HEK293 (cell line): Measurements from ENCODE around the gene ZNF425.

ENCODE experiments used
- CTCF ChIA-PET: fragments of 350-600 bp; formaldehyde crosslinking; extraction: SDS; loops from one replicate; lab custom pipeline; 2021; ENCODE audit warnings: antibody characterized with exemption; lab: Yijun Ruan, JAX
- POLR2A ChIA-PET: fragments of 300-600 bp; formaldehyde crosslinking; extraction: SDS; loops from one replicate; lab custom pipeline; 2020; ENCODE audit warnings: antibody characterized with exemption, inconsistent platforms; lab: Yijun Ruan, JAX
- H3K27ac ChIP-seq: fragments of 200-500 bp; sonication (Bioruptor generic); 2 replicates; pipeline ENCODE4 v1.5.1; 2014; ENCODE audit warnings: low read depth, low read length, control low read depth, inconsistent platforms; ENCODE audit errors: extremely low read depth
- H3K36me3 ChIP-seq, 2 experiments: fragments of 200-500 bp in 1 of 2; sonication (Bioruptor generic) in 1 of 2; 1 replicate in 1 of 2; 2 replicates in 1 of 2; pipeline ENCODE4 v1.5.1; 2014 to 2017; ENCODE audit warnings: inconsistent platforms in 2 of 2, low read length in 2 of 2; ENCODE audit not compliant: control insufficient read depth in 2 of 2, insufficient read depth in 1 of 2
- H3K4me1 ChIP-seq: fragments of 200-500 bp; sonication (Bioruptor generic); 2 replicates; pipeline ENCODE4 v1.5.1; 2014; ENCODE audit warnings: mild to moderate bottlenecking, low read length, inconsistent platforms; ENCODE audit not compliant: control insufficient read depth, insufficient read depth
- H3K4me3 ChIP-seq: 2 replicates; pipeline ENCODE4 v1.5.1; 2011; ENCODE audit warnings: low read depth, mild to moderate bottlenecking, control low read depth, low read length, moderate library complexity
- H3K9me3 ChIP-seq: fragments of 200-500 bp; sonication (Bioruptor generic); 2 replicates; pipeline ENCODE4 v1.5.1; 2014; ENCODE audit warnings: low read depth, low read length, inconsistent platforms; ENCODE audit not compliant: control insufficient read depth, insufficient read depth
- HOXD13 ChIP-seq: sonication (generic); formaldehyde crosslinking; IDR thresholded peaks from 2 replicates; pipeline ENCODE4 v1.8.0; 2022; ENCODE audit warnings: missing genetic modification reagents, borderline replicate concordance
- IKZF3 ChIP-seq: fragments of 450-650 bp; IDR thresholded peaks from 2 replicates; pipeline ENCODE4 v1.5.0; 2018; ENCODE audit warnings: missing biosample characterization, mild to moderate bottlenecking, missing genetic modification characterization, moderate library complexity
- KLF1 ChIP-seq: fragments of 450-650 bp; formaldehyde crosslinking; IDR thresholded peaks from 2 replicates; pipeline ENCODE4 v1.5.1; 2016; ENCODE audit warnings: missing biosample characterization, missing genetic modification characterization
- KLF8 ChIP-seq: fragments of 450-650 bp; formaldehyde crosslinking; IDR thresholded peaks from 2 replicates; pipeline ENCODE4 v1.5.1; 2016; ENCODE audit warnings: missing biosample characterization, missing genetic modification characterization
- SCRT2 ChIP-seq: fragments of 450-650 bp; formaldehyde crosslinking; IDR thresholded peaks from 2 replicates; pipeline ENCODE4 v1.5.1; 2016; ENCODE audit warnings: missing biosample characterization, missing genetic modification characterization
- YY2 ChIP-seq: fragments of 450-650 bp; formaldehyde crosslinking; IDR thresholded peaks from 2 replicates; pipeline ENCODE4 v1.5.1; 2016; ENCODE audit warnings: missing biosample characterization, missing genetic modification characterization
- ZBTB17 ChIP-seq: fragments of 450-650 bp; formaldehyde crosslinking; IDR thresholded peaks from 2 replicates; pipeline ENCODE4 v1.5.1; 2016; ENCODE audit warnings: missing biosample characterization, missing genetic modification characterization
- ZBTB48 ChIP-seq: fragments of 450-650 bp; formaldehyde crosslinking; IDR thresholded peaks from 2 replicates; pipeline ENCODE4 v1.5.1; 2016; ENCODE audit warnings: missing biosample characterization, missing genetic modification characterization
- ZEB2 ChIP-seq: fragments of 450-650 bp; formaldehyde crosslinking; IDR thresholded peaks from 2 replicates; pipeline ENCODE4 v1.5.1; 2016; ENCODE audit warnings: missing biosample characterization, missing genetic modification characterization
- ZFP37 ChIP-seq: fragments of 450-650 bp; formaldehyde crosslinking; IDR thresholded peaks from 2 replicates; pipeline ENCODE4 v1.5.1; 2016; ENCODE audit warnings: missing biosample characterization, missing genetic modification characterization
- ZNF140 ChIP-seq: fragments of 450-650 bp; formaldehyde crosslinking; IDR thresholded peaks from 2 replicates; pipeline ENCODE4 v1.5.1; 2016; ENCODE audit warnings: missing biosample characterization, missing genetic modification characterization
- ZNF16 ChIP-seq: fragments of 450-650 bp; formaldehyde crosslinking; IDR thresholded peaks from 2 replicates; pipeline ENCODE4 v1.5.1; 2016; ENCODE audit warnings: low read depth, missing biosample characterization, missing genetic modification characterization
- ZNF366 ChIP-seq: fragments of 450-650 bp; formaldehyde crosslinking; conservative IDR thresholded peaks from 2 replicates; pipeline ENCODE4 v1.5.1; 2016; ENCODE audit warnings: missing biosample characterization, missing genetic modification characterization
- ZNF555 ChIP-seq: fragments of 450-650 bp; formaldehyde crosslinking; conservative IDR thresholded peaks from 2 replicates; pipeline ENCODE4 v1.5.1; 2017; ENCODE audit warnings: missing biosample characterization, mild to moderate bottlenecking, missing genetic modification characterization, inconsistent platforms
- ZNF560 ChIP-seq: fragments of 450-650 bp; formaldehyde crosslinking; IDR thresholded peaks from 2 replicates; pipeline ENCODE4 v1.5.1; 2017; ENCODE audit warnings: missing biosample characterization, missing genetic modification characterization, borderline replicate concordance
- ZNF561 ChIP-seq: fragments of 450-650 bp; IDR thresholded peaks from 2 replicates; pipeline ENCODE4 v1.5.1; 2018; ENCODE audit warnings: missing biosample characterization, missing genetic modification characterization, borderline replicate concordance
- ZNF660 ChIP-seq: fragments of 450-650 bp; IDR thresholded peaks from 2 replicates; pipeline ENCODE4 v1.5.1; 2018; ENCODE audit warnings: missing biosample characterization, mild to moderate bottlenecking, missing genetic modification characterization
- ZNF76 ChIP-seq: fragments of 450-650 bp; formaldehyde crosslinking; IDR thresholded peaks from 2 replicates; pipeline ENCODE4; 2016; ENCODE audit warnings: low read depth, missing biosample characterization, missing genetic modification characterization, borderline replicate concordance
- TF ChIP-seq, protein P1 (sequence below): fragments of 450-650 bp; formaldehyde crosslinking; IDR thresholded peaks from 2 replicates; pipeline ENCODE4 v1.5.1; 2016; ENCODE audit warnings: missing biosample characterization, missing genetic modification characterization
- TF ChIP-seq, protein P2 (sequence below): fragments of 450-650 bp; formaldehyde crosslinking; IDR thresholded peaks from 2 replicates; pipeline ENCODE4 v1.5.1; 2016; ENCODE audit warnings: missing biosample characterization, missing genetic modification characterization
- TF ChIP-seq, protein P3 (sequence below): fragments of 450-650 bp; formaldehyde crosslinking; optimal IDR thresholded peaks from 2 replicates; pipeline ENCODE3; 2016; ENCODE audit warnings: missing biosample characterization, mild to moderate bottlenecking, missing genetic modification characterization
- TF ChIP-seq, protein P4 (sequence below): fragments of 450-650 bp; formaldehyde crosslinking; IDR thresholded peaks from 2 replicates; pipeline ENCODE4; 2016; ENCODE audit warnings: missing biosample characterization, missing genetic modification characterization
- TF ChIP-seq, protein P5 (sequence below): fragments of 450-650 bp; formaldehyde crosslinking; IDR thresholded peaks from 2 replicates; pipeline ENCODE4 v1.5.1; 2016; ENCODE audit warnings: missing biosample characterization, missing genetic modification characterization, borderline replicate concordance
- TF ChIP-seq, protein P6 (sequence below): fragments of 450-650 bp; IDR thresholded peaks from 2 replicates; pipeline ENCODE4 v1.5.1; 2018; ENCODE audit warnings: missing biosample characterization, mild to moderate bottlenecking, missing genetic modification characterization

ZNF425 gene

DNA sequence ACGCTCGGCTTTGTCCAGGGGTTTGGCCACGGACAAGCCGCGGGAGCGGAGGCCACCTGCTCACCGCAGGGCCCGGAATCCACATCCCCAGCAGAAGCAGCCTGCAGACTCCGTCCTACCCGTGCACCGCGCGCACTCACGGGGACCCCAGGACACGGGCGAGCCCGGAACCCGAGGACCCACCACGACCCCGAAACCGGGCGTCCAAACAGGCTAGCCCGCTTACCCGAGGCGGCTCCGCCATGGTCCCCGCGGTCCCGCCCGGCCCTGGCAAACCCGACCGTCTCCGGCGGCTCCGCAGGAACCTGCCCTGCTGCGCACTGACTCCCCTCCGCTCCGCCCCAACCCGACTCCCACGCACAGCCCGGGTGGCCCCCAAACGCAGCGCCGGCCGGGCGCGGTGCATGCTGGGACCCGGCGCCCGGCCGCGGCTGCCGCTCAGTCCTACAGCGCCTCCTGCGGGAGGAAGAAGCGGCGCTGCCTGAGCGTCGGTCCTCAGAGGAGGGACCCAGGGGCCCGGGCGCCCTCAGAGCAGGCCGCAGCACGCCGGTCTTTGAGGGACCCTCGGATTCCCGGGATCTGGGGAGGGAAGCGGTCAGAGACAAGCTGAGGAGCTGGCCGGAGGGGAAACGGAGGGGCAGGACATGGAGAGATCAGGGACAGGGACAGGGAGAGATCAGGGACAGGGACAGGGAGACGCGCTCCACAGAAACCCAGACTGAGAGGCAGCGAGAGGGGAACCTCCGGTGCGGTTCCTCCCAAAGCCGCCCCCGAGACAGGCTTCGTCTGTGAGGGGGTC, 35.5 kb downstream of the ZNF425 start, which contains the start of gene ZNF786:
TSS of gene ZNF786 (minus strand) at position 322 of the 799 bp plus-strand sequence. CDS start at position 244, 78 bp downstream.
- H3K4me3 ChIP-seq: peak within 1 kb of the TSS; percentile 90
- no peaks in the 10 kb centered on the region for H3K4me1 ChIP-seq
- ChIA-PET CTCF (interaction anchor here (0.5 to 1.0 kb wide), 9 partner anchors 9 to 471 kb away, joined by 3 to 4 read pairs (median 3); no protein-coding TSS in a partner anchor), POLR2A (no interaction called here)
- H3K9me3 ChIP-seq: no peaks in the 10 kb centered on the region
- peaks cover 0 to 7% of the 10 kb centered on the region in 2 experiments; a peak in 2 of 3 replicates for H3K36me3 ChIP-seq
- peak within 1 kb of the TSS; percentile 73 for H3K27ac ChIP-seq
- TF ChIP-seq ZNF16 (tag by site-specific recombination) (no peak), ZNF555 (tag by site-specific recombination) (no peak), ZBTB17 (0 out of 2 replicates have a peak, but pooled peaks have one; percentile 50), ZBTB48 (tag by site-specific recombination) (peak; percentile 91), IKZF3 (peak; percentile 14; the same call in 1 of the 2 replicates), ZNF140 (tag by site-specific recombination) (peak; percentile 52; the same call in 1 of the 2 replicates), ZEB2 (tag by site-specific recombination) (peak; percentile 85), ZNF561 (tag by site-specific recombination) (peak; percentile 81), YY2 (tag by site-specific recombination) (0 out of 2 replicates have a peak, but pooled peaks have one; percentile 47), KLF1 (tag by site-specific recombination) (peak; percentile 52; the same call in 1 of the 2 replicates), ZNF660 (peak; percentile 76), HOXD13 (no peak), KLF8 (tag by site-specific recombination) (peak; percentile 6; the same call in 1 of the 2 replicates), ZFP37 (tag by site-specific recombination) (peak; percentile 75), ZNF560 (tag by site-specific recombination) (no peak), ZNF76 (peak; percentile 94), SCRT2 (tag by site-specific recombination) (peak; percentile 65; the same call in 1 of the 2 replicates), ZNF366 (tag by site-specific recombination) (no peak)
- TF ChIP-seq, protein P1, sequence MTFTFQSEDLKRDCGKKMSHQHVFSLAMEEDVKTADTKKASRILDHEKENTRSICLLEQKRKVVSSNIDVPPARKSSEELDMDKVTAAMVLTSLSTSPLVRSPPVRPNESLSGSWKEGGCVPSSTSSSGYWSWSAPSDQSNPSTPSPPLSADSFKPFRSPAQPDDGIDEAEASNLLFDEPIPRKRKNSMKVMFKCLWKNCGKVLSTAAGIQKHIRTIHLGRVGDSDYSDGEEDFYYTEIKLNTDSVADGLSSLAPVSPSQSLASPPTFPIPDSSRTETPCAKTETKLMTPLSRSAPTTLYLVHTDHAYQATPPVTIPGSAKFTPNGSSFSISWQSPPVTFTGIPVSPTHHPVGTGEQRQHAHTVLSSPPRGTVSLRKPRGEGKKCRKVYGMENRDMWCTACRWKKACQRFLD (tag by site-specific recombination): 0 out of 2 replicates have a peak, but pooled peaks have one; percentile 66
- TF ChIP-seq, protein P2, sequence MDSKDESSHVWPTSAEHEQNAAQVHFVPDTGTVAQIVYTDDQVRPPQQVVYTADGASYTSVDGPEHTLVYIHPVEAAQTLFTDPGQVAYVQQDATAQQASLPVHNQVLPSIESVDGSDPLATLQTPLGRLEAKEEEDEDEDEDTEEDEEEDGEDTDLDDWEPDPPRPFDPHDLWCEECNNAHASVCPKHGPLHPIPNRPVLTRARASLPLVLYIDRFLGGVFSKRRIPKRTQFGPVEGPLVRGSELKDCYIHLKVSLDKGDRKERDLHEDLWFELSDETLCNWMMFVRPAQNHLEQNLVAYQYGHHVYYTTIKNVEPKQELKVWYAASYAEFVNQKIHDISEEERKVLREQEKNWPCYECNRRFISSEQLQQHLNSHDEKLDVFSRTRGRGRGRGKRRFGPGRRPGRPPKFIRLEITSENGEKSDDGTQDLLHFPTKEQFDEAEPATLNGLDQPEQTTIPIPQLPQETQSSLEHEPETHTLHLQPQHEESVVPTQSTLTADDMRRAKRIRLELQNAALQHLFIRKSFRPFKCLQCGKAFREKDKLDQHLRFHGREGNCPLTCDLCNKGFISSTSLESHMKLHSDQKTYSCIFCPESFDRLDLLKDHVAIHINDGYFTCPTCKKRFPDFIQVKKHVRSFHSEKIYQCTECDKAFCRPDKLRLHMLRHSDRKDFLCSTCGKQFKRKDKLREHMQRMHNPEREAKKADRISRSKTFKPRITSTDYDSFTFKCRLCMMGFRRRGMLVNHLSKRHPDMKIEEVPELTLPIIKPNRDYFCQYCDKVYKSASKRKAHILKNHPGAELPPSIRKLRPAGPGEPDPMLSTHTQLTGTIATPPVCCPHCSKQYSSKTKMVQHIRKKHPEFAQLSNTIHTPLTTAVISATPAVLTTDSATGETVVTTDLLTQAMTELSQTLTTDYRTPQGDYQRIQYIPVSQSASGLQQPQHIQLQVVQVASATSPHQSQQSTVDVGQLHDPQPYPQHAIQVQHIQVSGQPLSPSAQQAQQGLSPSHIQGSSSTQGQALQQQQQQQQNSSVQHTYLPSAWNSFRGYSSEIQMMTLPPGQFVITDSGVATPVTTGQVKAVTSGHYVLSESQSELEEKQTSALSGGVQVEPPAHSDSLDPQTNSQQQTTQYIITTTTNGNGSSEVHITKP (tag by site-specific recombination): peak; percentile 18
- TF ChIP-seq, protein P3, sequence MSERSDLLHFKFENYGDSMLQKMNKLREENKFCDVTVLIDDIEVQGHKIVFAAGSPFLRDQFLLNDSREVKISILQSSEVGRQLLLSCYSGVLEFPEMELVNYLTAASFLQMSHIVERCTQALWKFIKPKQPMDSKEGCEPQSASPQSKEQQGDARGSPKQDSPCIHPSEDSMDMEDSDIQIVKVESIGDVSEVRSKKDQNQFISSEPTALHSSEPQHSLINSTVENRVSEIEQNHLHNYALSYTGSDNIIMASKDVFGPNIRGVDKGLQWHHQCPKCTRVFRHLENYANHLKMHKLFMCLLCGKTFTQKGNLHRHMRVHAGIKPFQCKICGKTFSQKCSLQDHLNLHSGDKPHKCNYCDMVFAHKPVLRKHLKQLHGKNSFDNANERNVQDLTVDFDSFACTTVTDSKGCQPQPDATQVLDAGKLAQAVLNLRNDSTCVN (tag by site-specific recombination): peak; percentile 90
- TF ChIP-seq, protein P4, sequence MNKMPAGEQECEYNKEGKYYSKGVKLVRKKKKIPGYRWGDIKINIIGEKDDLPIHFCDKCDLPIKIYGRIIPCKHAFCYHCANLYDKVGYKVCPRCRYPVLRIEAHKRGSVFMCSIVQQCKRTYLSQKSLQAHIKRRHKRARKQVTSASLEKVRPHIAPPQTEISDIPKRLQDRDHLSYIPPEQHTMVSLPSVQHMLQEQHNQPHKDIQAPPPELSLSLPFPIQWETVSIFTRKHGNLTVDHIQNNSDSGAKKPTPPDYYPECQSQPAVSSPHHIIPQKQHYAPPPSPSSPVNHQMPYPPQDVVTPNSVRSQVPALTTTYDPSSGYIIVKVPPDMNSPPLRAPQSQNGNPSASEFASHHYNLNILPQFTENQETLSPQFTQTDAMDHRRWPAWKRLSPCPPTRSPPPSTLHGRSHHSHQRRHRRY (tag by site-specific recombination): no peak
- TF ChIP-seq, protein P5, sequence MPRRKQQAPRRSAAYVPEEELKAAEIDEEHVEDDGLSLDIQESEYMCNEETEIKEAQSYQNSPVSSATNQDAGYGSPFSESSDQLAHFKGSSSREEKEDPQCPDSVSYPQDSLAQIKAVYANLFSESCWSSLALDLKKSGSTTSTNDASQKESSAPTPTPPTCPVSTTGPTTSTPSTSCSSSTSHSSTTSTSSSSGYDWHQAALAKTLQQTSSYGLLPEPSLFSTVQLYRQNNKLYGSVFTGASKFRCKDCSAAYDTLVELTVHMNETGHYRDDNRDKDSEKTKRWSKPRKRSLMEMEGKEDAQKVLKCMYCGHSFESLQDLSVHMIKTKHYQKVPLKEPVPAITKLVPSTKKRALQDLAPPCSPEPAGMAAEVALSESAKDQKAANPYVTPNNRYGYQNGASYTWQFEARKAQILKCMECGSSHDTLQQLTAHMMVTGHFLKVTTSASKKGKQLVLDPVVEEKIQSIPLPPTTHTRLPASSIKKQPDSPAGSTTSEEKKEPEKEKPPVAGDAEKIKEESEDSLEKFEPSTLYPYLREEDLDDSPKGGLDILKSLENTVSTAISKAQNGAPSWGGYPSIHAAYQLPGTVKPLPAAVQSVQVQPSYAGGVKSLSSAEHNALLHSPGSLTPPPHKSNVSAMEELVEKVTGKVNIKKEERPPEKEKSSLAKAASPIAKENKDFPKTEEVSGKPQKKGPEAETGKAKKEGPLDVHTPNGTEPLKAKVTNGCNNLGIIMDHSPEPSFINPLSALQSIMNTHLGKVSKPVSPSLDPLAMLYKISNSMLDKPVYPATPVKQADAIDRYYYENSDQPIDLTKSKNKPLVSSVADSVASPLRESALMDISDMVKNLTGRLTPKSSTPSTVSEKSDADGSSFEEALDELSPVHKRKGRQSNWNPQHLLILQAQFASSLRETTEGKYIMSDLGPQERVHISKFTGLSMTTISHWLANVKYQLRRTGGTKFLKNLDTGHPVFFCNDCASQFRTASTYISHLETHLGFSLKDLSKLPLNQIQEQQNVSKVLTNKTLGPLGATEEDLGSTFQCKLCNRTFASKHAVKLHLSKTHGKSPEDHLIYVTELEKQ (tag by site-specific recombination): peak; percentile 18; the same call in 1 of the 2 replicates
- TF ChIP-seq, protein P6, sequence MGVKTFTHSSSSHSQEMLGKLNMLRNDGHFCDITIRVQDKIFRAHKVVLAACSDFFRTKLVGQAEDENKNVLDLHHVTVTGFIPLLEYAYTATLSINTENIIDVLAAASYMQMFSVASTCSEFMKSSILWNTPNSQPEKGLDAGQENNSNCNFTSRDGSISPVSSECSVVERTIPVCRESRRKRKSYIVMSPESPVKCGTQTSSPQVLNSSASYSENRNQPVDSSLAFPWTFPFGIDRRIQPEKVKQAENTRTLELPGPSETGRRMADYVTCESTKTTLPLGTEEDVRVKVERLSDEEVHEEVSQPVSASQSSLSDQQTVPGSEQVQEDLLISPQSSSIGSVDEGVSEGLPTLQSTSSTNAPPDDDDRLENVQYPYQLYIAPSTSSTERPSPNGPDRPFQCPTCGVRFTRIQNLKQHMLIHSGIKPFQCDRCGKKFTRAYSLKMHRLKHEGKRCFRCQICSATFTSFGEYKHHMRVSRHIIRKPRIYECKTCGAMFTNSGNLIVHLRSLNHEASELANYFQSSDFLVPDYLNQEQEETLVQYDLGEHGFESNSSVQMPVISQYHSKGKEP (tag by site-specific recombination): 0 out of 2 replicates have a peak, but pooled peaks have one; percentile 42
